Measurements from ENCODE around the gene ADAMTS14. TPM values are rescaled to one million over a fixed set of nuclear protein-coding genes. Genes with fewer than 3 reads are reported as not detected.
A peak's percentile ranks its signal among the peaks of the same experiment; 100 is the strongest.

ADAMTS14 gene
- polyA plus RNA-seq, 3 donors: 0.05 TPM; not detected in 2

GRCh38 chr10:70673043-70673928 is 980 bp downstream of the ADAMTS14 start:
- H3K9ac ChIP-seq (ENCODE audit: insufficient read depth, low read length, poor library complexity, severe bottlenecking): no peak overlapping the region
- peaks cover 26 to 42% (median 35%) of the 10 kb centered on the region in 3 donors for H3K27me3 Mint-ChIP-seq (ENCODE audit: low read depth in 3 of 3)
- DNase-seq: no peak

More at GRCh38 chr10:70673043-70673928, 980 bp downstream of the ADAMTS14 start:
- peak overlapping the region; percentile 54 for H3K4me2 ChIP-seq (replicated peaks; ENCODE audit: extremely low read depth, low read length, poor library complexity, severe bottlenecking)
- peaks cover 0 to 13% (median 5%) of the 10 kb centered on the region in 7 donors for H3K9me3 Mint-ChIP-seq
- H3K36me3 ChIP-seq (replicated peaks in 1 of 2; ENCODE audit: control insufficient read depth in 1 of 2, insufficient read depth in 2 of 2, low read length in 2 of 2): no peaks in the 10 kb centered on the region
- H3K27ac Mint-ChIP-seq: peak overlapping the region in 1 of 7 donors; percentile 46
- no peaks in the 10 kb centered on the region for H3K36me3 Mint-ChIP-seq
- no peak overlapping the region for H3K4me3 ChIP-seq (replicated peaks in 1 of 3; ENCODE audit: low read depth in 2 of 3, low read length in 3 of 3)
- WGBS (ENCODE audit: insufficient coverage): 77% methylated on average over 11 of the region's 14 CpGs
- no peaks in the 10 kb centered on the region for H4K20me1 ChIP-seq (ENCODE audit: insufficient read depth, low read length)
- peaks cover 16 to 21% of the 10 kb centered on the region in 2 donors for H3K27me3 ChIP-seq (ENCODE audit: control insufficient read depth in 2 of 2, insufficient read depth in 2 of 2, low read length in 2 of 2)
- H3K9me3 ChIP-seq (replicated peaks in 1 of 2; ENCODE audit: control insufficient read depth in 1 of 2, insufficient read depth in 1 of 2, low read length in 2 of 2): no peaks in the 10 kb centered on the region
- TF ChIP-seq CTCF (IDR thresholded peaks at IDR 0.05): no peak
- H3K4me1 ChIP-seq (ENCODE audit: control insufficient read depth in 1 of 2, insufficient read depth in 2 of 2, low read length in 2 of 2): peaks cover 2 to 9% of the 10 kb centered on the region in 2 donors
- peak overlapping the region in 1 of 2 donors; percentile 90 for H3K4me3 Mint-ChIP-seq
- intact Hi-C loops (cut with micrococcal nuclease): no loop called here
- H3K4me1 Mint-ChIP-seq: peaks cover 8% of the 10 kb centered on the region
- H2AFZ ChIP-seq (ENCODE audit: insufficient read depth, low read depth, low read length, poor library complexity, severe bottlenecking): no peak overlapping the region
- H3K79me2 ChIP-seq (ENCODE audit: insufficient read depth, low read length): no peaks in the 10 kb centered on the region
- no peak overlapping the region for H3K27ac ChIP-seq (ENCODE audit: low read depth in 1 of 2, low read length in 2 of 2)
